ENCODE results near the gene FOXL3. TPM values are rescaled to one million over a fixed set of nuclear protein-coding genes. Genes with fewer than 3 reads are reported as not detected.

Gene FOXL3
- total RNA-seq, 6 experiments from 2014 or later = not detected

DNA sequence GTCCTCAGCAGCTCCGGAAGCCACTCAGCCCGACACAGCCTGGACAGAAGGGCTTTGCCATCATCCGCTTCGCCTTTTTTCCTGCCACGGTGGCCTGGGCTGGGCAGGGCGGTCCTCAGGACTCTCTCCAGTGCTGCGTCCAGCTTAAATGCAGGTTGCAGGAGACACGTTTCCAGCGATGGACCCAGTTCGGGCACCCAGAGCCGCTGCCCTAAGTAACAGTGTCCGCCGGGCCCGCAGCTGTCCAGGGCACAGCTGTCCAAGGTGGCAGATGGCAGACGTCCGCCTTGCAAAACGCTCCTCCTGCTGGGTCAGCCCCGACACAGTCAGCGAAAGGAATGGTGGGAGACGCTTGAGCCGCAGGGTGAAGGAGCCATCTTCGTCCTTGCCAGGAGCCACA, 37.0 kb upstream of the FOXL3 start:
- Mint-ChIP-seq H3K27ac (no peak overlapping the region), H3K4me3 (no peak overlapping the region), H3K4me1 (ENCODE audit: low read depth) (no peaks in the 10 kb centered on the region), H3K27me3 (ENCODE audit: insufficient read depth) (peaks cover 7% of the 10 kb centered on the region), H3K36me3 (ENCODE audit: low read depth) (peaks cover 11% of the 10 kb centered on the region), H3K9me3 (no peaks in the 10 kb centered on the region; the same call in 1 of the 2 replicates)
- DNase-seq = no peak
- TF ChIP-seq, protein P1, sequence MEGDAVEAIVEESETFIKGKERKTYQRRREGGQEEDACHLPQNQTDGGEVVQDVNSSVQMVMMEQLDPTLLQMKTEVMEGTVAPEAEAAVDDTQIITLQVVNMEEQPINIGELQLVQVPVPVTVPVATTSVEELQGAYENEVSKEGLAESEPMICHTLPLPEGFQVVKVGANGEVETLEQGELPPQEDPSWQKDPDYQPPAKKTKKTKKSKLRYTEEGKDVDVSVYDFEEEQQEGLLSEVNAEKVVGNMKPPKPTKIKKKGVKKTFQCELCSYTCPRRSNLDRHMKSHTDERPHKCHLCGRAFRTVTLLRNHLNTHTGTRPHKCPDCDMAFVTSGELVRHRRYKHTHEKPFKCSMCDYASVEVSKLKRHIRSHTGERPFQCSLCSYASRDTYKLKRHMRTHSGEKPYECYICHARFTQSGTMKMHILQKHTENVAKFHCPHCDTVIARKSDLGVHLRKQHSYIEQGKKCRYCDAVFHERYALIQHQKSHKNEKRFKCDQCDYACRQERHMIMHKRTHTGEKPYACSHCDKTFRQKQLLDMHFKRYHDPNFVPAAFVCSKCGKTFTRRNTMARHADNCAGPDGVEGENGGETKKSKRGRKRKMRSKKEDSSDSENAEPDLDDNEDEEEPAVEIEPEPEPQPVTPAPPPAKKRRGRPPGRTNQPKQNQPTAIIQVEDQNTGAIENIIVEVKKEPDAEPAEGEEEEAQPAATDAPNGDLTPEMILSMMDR (IDR thresholded peaks at IDR 0.05) = no peak

DNA sequence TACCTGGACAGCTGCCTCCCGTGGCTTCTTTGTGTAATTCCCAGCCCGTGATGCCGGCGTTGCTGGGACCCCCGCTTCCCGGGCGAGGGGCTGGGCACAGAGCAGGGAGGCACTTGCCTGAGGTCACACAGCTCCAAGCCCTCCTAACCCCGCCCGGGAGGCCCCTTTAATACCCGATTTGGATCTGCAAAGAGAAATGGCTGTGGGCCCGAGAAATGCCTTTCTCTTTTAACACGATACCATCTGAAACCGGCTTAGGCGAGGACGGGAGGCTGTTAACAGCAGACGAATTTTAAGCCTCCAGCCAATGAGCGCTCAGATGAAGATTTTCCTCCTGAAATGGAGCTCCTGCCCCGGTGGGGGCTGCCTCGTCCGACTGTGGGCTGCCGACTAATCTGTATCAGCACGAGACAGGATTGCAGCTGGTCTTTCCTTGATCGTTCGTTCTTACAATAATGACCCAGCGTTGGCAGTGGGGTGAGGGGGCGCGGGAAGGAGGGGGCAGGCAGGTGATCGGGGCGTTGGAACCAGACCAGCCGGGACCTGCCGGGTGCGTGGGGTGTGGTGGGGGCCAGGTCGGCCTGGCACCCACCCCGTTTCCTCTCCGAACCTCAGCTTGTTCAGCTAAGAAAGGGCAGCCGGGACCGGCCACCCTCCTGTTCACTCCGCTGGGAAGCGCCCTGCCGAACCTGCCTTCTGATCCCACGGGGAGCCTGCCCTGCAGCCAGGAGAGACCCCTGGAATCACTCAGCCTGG, 36.2 kb upstream of the FOXL3 start:
- Mint-ChIP-seq H3K9me3 (no peaks in the 10 kb centered on the region; the same call in 1 of the 2 replicates), H3K4me3 (no peak overlapping the region), H3K27me3 (ENCODE audit: insufficient read depth) (peaks cover 7% of the 10 kb centered on the region), H3K4me1 (ENCODE audit: low read depth) (no peaks in the 10 kb centered on the region), H3K36me3 (ENCODE audit: low read depth) (peaks cover 11% of the 10 kb centered on the region), H3K27ac (no peak overlapping the region)
- no peak for DNase-seq
- TF ChIP-seq, protein P1 (IDR thresholded peaks at IDR 0.05) = no peak

DNA sequence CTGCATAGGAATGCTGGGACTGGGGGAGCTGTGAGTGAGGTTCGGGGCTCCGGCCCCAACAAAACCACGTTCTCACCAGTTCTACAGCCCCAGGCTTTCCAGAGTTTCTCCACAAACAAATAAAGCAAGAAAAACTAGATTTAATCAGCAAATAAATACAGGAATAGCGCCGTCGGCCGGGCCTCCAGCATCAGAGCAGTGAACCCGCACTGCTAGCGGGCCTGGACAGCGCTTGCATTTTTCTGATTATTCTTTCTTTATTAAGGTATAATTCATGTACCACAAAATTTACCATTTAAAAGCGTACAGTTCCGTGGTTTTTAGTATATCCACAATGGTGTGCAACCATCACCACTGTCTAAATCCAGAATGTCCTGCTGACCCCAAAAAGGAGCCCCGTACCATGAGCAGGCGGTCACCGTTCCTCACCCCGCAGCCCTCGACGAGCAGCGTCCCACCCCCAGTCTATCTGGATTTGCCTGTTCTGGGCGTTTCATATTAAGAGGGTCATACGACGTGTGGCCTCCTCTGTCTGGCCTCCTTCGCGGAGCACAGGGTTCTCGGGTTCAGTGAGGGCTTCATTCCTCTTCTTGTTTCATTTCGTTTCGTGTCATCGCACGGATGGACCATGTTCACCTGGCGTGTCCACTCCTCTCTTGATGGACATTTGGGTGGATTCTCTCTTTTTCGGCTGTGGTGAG, 35.5 kb upstream of the FOXL3 start:
- H3K4me1 Mint-ChIP-seq (ENCODE audit: low read depth) = no peaks in the 10 kb centered on the region
- no peak overlapping the region for H3K4me3 Mint-ChIP-seq
- no peak for DNase-seq
- H3K36me3 Mint-ChIP-seq (ENCODE audit: low read depth) = peaks cover 16% of the 10 kb centered on the region
- no peak overlapping the region for H3K27ac Mint-ChIP-seq
- H3K9me3 Mint-ChIP-seq = peaks cover 4% of the 10 kb centered on the region
- peaks cover 7% of the 10 kb centered on the region for H3K27me3 Mint-ChIP-seq (ENCODE audit: insufficient read depth)
- TF ChIP-seq, protein P1 (IDR thresholded peaks at IDR 0.05) = no peak

DNA sequence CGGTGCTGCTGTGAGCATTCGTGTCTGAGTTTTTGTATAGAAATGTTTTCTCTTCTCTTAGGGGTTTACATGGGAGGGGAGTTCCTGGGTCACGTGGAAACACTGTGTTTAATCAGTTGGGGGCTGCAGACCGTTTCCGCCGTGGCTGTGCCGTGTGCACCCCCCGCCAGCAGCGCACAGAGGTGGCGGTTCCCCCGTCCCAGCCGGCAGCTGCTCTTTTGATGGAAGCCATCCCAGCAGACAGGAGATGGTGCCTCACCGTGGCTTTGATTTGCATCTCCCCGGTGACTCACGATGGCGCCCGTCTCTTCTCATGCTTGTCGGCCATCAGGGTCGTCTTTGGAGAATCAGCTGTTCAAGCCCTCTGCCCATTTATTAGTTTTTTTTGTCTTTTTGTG, 34.9 kb upstream of the FOXL3 start:
- Mint-ChIP-seq H3K27ac (no peak overlapping the region), H3K4me3 (no peak overlapping the region), H3K36me3 (ENCODE audit: low read depth) (peaks cover 19% of the 10 kb centered on the region), H3K9me3 (peaks cover 8% of the 10 kb centered on the region), H3K4me1 (ENCODE audit: low read depth) (no peaks in the 10 kb centered on the region), H3K27me3 (ENCODE audit: insufficient read depth) (peaks cover 7% of the 10 kb centered on the region)
- TF ChIP-seq, protein P1 (IDR thresholded peaks at IDR 0.05) = no peak
- no peak for DNase-seq

DNA sequence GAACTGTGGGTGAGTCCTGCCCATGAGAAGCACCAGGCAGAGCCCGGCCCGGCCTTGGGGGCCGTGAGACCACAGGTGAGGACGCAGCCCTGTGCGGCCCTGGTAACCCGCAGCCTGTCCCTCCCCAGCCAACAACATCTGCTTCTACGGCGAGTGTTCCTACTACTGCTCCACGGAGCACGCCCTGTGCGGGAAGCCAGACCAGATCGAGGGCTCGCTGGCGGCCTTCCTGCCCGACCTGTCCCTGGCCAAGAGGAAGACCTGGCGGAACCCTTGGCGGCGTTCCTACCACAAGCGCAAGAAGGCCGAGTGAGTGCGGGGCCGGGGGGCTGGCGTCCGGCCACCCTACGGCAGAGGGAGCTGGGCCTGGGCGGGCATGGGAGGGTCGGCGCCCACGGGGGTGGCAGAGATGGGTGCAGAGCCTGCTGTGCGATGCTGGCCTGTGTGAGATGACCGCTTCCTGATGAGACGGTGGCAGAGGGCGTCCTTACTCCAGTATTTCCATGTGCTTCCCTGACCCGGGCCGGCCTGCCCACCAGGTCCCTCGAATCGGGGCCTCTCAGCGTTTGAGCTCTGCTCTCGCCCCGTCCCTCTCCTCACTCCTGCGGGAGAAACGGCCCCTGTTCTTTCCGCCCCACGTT, 34.1 kb upstream of the FOXL3 start:
- Mint-ChIP-seq H3K27ac (no peak overlapping the region), H3K27me3 (ENCODE audit: insufficient read depth) (peaks cover 7% of the 10 kb centered on the region), H3K4me1 (ENCODE audit: low read depth) (no peaks in the 10 kb centered on the region), H3K9me3 (peaks cover 9% of the 10 kb centered on the region), H3K4me3 (no peak overlapping the region), H3K36me3 (ENCODE audit: low read depth) (peaks cover 23% of the 10 kb centered on the region)
- TF ChIP-seq, protein P1 (IDR thresholded peaks at IDR 0.05) = no peak
- no peak for DNase-seq
